ENCODE data around the gene IPO13. TPM values are rescaled to one million over a fixed set of nuclear protein-coding genes. Genes with fewer than 3 reads are reported as not detected.
A peak's percentile ranks its signal among the peaks of the same experiment; 100 is the strongest.

The IPO13 gene
- total and polyA plus RNA-seq, 2 experiments from 2014 or later = 26.2 to 28.6 TPM

DNA sequence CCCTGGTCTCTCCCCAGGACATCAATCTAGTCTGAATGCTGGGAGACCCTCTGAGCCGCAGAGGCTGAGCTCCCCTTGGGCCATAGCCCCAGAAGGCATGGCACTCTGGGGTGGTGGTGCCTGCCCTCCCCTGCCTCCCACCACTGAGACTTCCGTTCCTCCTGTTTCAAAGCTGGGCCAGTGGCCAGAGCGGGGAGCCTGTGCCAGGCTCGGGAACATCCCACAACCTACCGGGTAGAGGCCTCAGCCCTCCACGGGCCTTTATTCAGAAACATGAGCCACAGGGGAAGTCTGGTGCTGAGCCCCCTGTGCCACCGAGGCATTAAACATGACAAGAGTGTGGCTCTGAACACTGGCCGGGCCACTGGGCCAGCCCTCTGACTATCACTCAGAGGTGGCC, 52.7 kb downstream of the IPO13 start:
- no peak overlapping the region for H3K4me3 ChIP-seq
- H3K27me3 ChIP-seq = no peaks in the 10 kb centered on the region
- no peaks in the 10 kb centered on the region for H3K36me3 ChIP-seq
- no peaks in the 10 kb centered on the region for H3K9me3 ChIP-seq (ENCODE audit: low read depth)
- no peak for DNase-seq (ENCODE audit: low read depth in 1 of 2, low spot score in 1 of 2)
- no peak overlapping the region for H3K27ac ChIP-seq
- TF ChIP-seq, protein P1, sequence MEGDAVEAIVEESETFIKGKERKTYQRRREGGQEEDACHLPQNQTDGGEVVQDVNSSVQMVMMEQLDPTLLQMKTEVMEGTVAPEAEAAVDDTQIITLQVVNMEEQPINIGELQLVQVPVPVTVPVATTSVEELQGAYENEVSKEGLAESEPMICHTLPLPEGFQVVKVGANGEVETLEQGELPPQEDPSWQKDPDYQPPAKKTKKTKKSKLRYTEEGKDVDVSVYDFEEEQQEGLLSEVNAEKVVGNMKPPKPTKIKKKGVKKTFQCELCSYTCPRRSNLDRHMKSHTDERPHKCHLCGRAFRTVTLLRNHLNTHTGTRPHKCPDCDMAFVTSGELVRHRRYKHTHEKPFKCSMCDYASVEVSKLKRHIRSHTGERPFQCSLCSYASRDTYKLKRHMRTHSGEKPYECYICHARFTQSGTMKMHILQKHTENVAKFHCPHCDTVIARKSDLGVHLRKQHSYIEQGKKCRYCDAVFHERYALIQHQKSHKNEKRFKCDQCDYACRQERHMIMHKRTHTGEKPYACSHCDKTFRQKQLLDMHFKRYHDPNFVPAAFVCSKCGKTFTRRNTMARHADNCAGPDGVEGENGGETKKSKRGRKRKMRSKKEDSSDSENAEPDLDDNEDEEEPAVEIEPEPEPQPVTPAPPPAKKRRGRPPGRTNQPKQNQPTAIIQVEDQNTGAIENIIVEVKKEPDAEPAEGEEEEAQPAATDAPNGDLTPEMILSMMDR (IDR thresholded peaks at IDR 0.05; ENCODE audit: low read depth, low read length) = no peak
- no peaks in the 10 kb centered on the region for H3K4me1 ChIP-seq (ENCODE audit: low read depth)

DNA sequence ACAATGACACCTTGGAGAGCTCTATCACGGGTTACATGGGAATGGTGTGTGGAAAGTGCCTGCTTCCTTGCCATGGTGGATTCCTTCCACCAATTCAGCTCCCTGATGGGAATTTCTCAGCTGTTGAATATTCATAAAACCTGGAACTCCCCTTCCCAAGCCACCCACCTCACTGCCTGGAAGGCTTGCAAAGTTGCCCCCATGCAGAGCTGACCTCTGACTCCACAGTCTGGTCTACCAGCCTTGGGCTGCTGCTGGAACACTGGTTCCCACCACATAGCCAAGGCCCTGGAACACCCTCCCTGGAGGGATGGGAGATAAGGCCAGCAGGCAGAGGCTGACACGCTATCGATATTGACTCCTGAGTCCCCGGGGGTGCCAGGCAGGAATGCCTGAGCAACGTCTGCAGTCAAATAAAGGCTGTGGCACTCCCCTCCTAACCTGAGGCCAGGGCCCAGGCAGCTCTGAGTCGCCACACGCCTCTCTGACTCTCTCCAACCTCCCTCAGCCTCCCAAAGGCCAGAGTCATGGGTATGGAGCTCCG, 53.4 kb downstream of the IPO13 start:
- Histone ChIP-seq H3K27ac (no peak overlapping the region), H3K27me3 (no peaks in the 10 kb centered on the region), H3K36me3 (no peaks in the 10 kb centered on the region), H3K4me3 (no peak overlapping the region), H3K4me1 (ENCODE audit: low read depth) (no peaks in the 10 kb centered on the region), H3K9me3 (ENCODE audit: low read depth) (no peaks in the 10 kb centered on the region)
- TF ChIP-seq, protein P1 (IDR thresholded peaks at IDR 0.05; ENCODE audit: low read depth, low read length) = no peak
- no peak for DNase-seq (ENCODE audit: low read depth in 1 of 2, low spot score in 1 of 2)

DNA sequence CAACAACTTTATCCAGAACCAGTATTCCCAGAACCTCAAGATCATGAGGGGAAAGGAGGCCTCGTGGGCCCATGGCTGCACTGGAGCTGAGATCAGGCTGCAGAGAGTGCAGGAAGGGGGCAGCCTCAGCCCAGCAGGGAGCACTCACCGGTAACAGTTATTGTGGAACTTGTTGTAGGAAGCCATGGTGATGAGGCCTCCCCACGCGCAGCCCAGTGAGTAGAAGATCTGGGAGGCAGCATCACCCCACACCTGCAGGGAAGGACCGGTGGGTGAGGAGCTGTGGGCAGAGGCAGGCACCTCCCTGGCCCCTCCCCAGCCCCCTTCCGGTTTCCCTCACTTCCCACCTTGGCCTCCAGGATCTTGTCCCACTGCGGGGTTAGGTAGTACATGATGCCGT, 55.4 kb downstream of the IPO13 start:
- no peak for DNase-seq (ENCODE audit: low read depth in 1 of 2, low spot score in 1 of 2)
- TF ChIP-seq, protein P1 (IDR thresholded peaks at IDR 0.05; ENCODE audit: low read depth, low read length) = no peak
- Histone ChIP-seq H3K36me3 (no peaks in the 10 kb centered on the region), H3K4me1 (ENCODE audit: low read depth) (no peaks in the 10 kb centered on the region), H3K4me3 (no peak overlapping the region), H3K9me3 (ENCODE audit: low read depth) (no peaks in the 10 kb centered on the region), H3K27ac (no peak overlapping the region), H3K27me3 (no peaks in the 10 kb centered on the region)

DNA sequence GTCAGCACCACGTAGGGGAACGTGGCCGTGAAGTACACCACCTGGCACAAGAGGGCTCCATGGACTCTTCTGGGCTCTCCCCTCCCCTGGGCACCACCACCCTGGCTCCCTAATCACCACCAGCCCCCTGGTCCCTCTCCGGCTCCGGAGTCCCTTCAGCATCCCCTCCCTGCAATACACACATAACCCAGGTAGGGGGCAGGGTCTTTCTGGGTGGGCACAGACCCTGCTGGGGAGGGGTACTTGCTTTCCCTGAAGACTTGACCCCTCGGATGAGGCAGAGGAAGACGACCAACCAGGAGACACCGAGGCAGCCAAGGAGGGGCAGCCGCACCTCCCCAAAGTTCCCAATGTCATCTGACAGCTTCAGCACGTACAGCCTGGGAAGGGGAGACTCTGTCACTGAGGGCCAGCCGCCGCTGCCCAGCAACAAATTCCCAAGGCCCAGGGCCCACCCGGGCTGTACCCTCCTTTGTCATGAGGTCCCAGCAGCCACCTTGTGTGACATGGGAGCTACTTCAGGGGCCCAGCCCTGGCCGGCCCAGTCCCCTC, 55.9 kb downstream of the IPO13 start:
- Histone ChIP-seq H3K27ac (no peak overlapping the region), H3K36me3 (no peaks in the 10 kb centered on the region), H3K9me3 (ENCODE audit: low read depth) (no peaks in the 10 kb centered on the region), H3K27me3 (no peaks in the 10 kb centered on the region), H3K4me1 (ENCODE audit: low read depth) (no peaks in the 10 kb centered on the region), H3K4me3 (no peak overlapping the region)
- TF ChIP-seq, protein P1 (IDR thresholded peaks at IDR 0.05; ENCODE audit: low read depth, low read length) = peak; percentile 22
- no peak for DNase-seq (ENCODE audit: low read depth in 1 of 2, low spot score in 1 of 2)

DNA sequence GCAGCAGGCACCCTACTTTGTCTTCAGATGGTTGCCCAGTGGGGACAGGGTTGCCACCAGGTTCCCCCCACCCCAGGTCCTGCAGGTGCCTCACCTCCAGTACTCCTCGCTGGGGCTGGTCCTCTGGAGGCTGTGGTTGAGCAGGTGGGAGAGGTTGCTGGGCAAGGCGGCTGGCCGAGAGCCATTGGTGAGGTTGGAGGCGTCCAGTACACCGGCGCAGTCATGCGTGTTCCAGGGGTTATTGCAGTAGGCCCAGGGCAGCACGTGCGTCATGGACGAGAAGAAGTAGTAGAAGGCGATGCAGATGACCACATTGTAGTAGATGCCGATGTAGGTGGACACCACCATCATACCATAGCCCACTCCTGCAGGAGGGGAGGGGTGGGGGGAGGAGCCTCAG, 61.5 kb downstream of the IPO13 start:
- TF ChIP-seq, protein P1 (IDR thresholded peaks at IDR 0.05; ENCODE audit: low read depth, low read length) = no peak
- no peaks in the 10 kb centered on the region for H3K4me1 ChIP-seq (ENCODE audit: low read depth)
- no peak for DNase-seq (ENCODE audit: low read depth in 1 of 2, low spot score in 1 of 2)

More for the DNA sequence above, 61.5 kb downstream of the IPO13 start:
- no peaks in the 10 kb centered on the region for H3K36me3 ChIP-seq
- H3K27ac ChIP-seq = no peak overlapping the region
- H3K4me3 ChIP-seq = no peak overlapping the region
- no peaks in the 10 kb centered on the region for H3K9me3 ChIP-seq (ENCODE audit: low read depth)
- H3K27me3 ChIP-seq = no peaks in the 10 kb centered on the region
